DOHH2 (cell line): ENCODE data around the gene MGLL.
A peak's percentile ranks its signal among the peaks of the same experiment; 100 is the strongest.

Experiments used
- H3F3A ChIP-seq: fragments of 200-600 bp; sonication (generic), shearing (Covaris generic); 2 replicates; pipeline ENCODE4 v1.6.0; 2016; ENCODE audit warnings: antibody characterized with exemption, mild to moderate bottlenecking; ENCODE audit not compliant: control insufficient read depth, insufficient read depth
- H3K27ac ChIP-seq: fragments of 200-600 bp; sonication (generic); 2 replicates; pipeline ENCODE4 v1.5.1; 2014; ENCODE audit warnings: low read depth, mild to moderate bottlenecking, low read length, moderate library complexity
- H3K27me3 ChIP-seq: fragments of 200-600 bp; sonication (generic); 2 replicates; pipeline ENCODE4 v1.6.1; 2014; ENCODE audit warnings: mild to moderate bottlenecking, low read length, mixed read lengths; ENCODE audit not compliant: control insufficient read depth
- H3K36me3 ChIP-seq: fragments of 200-600 bp; sonication (generic); 2 replicates; pipeline ENCODE4 v1.6.1; 2014; ENCODE audit warnings: mild to moderate bottlenecking, low read length, moderate library complexity, mixed read lengths; ENCODE audit not compliant: control insufficient read depth
- H3K4me1 ChIP-seq: fragments of 200-600 bp; sonication (generic); 2 replicates; pipeline ENCODE4 v1.6.1; 2014; ENCODE audit warnings: mild to moderate bottlenecking, low read length, mixed read lengths; ENCODE audit not compliant: control insufficient read depth
- H3K4me2 ChIP-seq: fragments of 200-600 bp; sonication (generic); 2 replicates; pipeline ENCODE4 v1.6.0; 2014; ENCODE audit warnings: mild to moderate bottlenecking, low read length, moderate library complexity
- H3K4me3 ChIP-seq: fragments of 200-600 bp; sonication (generic); 2 replicates; pipeline ENCODE4 v1.5.1; 2014; ENCODE audit warnings: mild to moderate bottlenecking, low read length, mixed read lengths
- H3K79me2 ChIP-seq: fragments of 200-600 bp; sonication (generic); 2 replicates; pipeline ENCODE4 v1.6.1; 2014; ENCODE audit warnings: mild to moderate bottlenecking, low read length, mixed read lengths; ENCODE audit not compliant: control insufficient read depth
- H3K9me2 ChIP-seq: fragments of 200-600 bp; sonication (generic); replicated peaks from 2 replicates; pipeline ENCODE4 v1.6.1; 2014; ENCODE audit warnings: mild to moderate bottlenecking, low read length, mixed read lengths; ENCODE audit not compliant: control insufficient read depth
- H3K9me3 ChIP-seq: fragments of 200-600 bp; sonication (generic); 2 replicates; pipeline ENCODE4 v1.6.1; 2014; ENCODE audit warnings: antibody characterized with exemption, low read length, mixed read lengths; ENCODE audit not compliant: control insufficient read depth, insufficient read depth
- H4K20me1 ChIP-seq: fragments of 200-600 bp; sonication (generic); 2 replicates; pipeline ENCODE4 v1.6.0; 2014; ENCODE audit warnings: low read depth, mild to moderate bottlenecking, antibody characterized with exemption, low read length, moderate library complexity; ENCODE audit not compliant: control insufficient read depth, insufficient read depth
- CTCF ChIP-seq: fragments of 200-600 bp; sonication (generic); IDR thresholded peaks from one replicate; pipeline ENCODE4 v1.5.1; 2014; ENCODE audit warnings: antibody characterized with exemption, mild to moderate bottlenecking, low read depth, low read length; ENCODE audit not compliant: poor library complexity, severe bottlenecking
- EZH2phosphoT487 ChIP-seq: fragments of 200-600 bp; sonication (generic); IDR thresholded peaks from 2 replicates; pipeline ENCODE4 v1.6.1; 2017; ENCODE audit warnings: borderline replicate concordance, mild to moderate bottlenecking, antibody characterized with exemption, low read length, moderate library complexity, mixed read lengths

Gene MGLL

DNA sequence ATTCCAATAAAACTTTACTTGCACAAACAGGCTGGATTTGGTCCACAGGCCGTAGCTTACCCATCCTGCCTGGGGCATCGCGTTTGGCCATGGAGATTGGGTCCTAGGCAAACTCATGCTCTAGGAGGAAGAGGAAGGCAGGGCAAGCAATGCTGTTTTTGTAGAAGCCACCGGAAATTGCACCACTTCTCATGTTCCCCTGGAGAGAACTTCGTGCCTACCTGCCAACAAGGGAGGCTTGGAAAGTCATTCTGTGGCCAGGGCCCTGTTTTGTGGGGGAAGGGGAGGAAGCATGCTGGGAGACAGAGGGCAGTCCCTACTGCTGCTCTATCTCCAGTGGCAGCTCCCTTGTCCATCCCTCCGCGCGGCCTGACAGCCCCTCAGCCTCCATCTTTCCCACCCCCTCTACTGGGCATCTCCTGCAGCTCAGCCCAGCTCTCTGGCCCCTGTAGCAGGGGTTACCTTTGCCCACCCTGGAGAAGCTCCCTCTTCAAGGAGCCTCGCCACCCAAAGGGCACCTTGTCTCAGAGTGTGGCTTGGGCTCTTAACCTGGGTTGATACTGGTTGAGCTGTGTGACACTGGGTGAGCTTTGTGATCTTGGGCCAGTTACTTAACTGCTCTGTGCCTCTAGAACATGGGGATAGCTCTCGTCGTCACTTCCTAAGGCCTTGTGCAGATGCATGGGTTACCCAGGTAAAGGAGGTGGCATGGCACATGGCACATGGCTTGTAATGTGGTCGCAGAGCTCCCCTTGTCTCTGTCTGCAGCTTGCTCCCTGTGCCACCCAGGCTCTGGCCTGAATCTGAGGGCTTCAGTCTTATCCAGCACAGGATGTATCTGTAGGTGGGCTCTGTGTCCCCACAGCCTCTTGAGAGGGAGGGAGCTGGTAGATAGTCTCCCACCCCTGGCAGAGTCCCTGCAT lies 143.4 kb downstream of the MGLL start:
- TF ChIP-seq EZH2phosphoT487 (no peak), CTCF (no peak)
- H3K4me1 ChIP-seq: peaks cover 37% of the 10 kb centered on the region
- no peaks in the 10 kb centered on the region for H3K9me3 ChIP-seq
- H3K27me3 ChIP-seq: no peaks in the 10 kb centered on the region
- peaks cover under 1% of the 10 kb centered on the region for H3F3A ChIP-seq
- H3K79me2 ChIP-seq: no peaks in the 10 kb centered on the region
- no peak overlapping the region for H3K27ac ChIP-seq
- no peaks in the 10 kb centered on the region for H4K20me1 ChIP-seq
- H3K4me2 ChIP-seq: 0 out of 2 replicates have a peak overlapping the region, but pooled peaks have one; percentile 5
- H3K4me3 ChIP-seq: no peak overlapping the region
- no peaks in the 10 kb centered on the region for H3K36me3 ChIP-seq
- no peaks in the 10 kb centered on the region for H3K9me2 ChIP-seq

- no peaks in the 10 kb centered on the region for H3K79me2 ChIP-seq
- no peaks in the 10 kb centered on the region for H4K20me1 ChIP-seq
- no peak overlapping the region for H3K27ac ChIP-seq
- H3K9me3 ChIP-seq: no peaks in the 10 kb centered on the region
- H3K36me3 ChIP-seq: no peaks in the 10 kb centered on the region
- H3K4me1 ChIP-seq: peaks cover 36% of the 10 kb centered on the region
- H3K4me2 ChIP-seq: no peak overlapping the region
- H3K9me2 ChIP-seq: no peaks in the 10 kb centered on the region
- H3K4me3 ChIP-seq: no peak overlapping the region
- no peak for TF ChIP-seq EZH2phosphoT487
- TF ChIP-seq CTCF: no peak
- no peaks in the 10 kb centered on the region for H3K27me3 ChIP-seq
- H3F3A ChIP-seq: no peaks in the 10 kb centered on the region
Measured at GRCh38 chr3:127678315-127678599, 144.1 kb downstream of the MGLL start.

GRCh38 chr3:127677541-127678314 lies 144.6 kb downstream of the MGLL start:
- H3K4me2 ChIP-seq: no peak overlapping the region

More at GRCh38 chr3:127677541-127678314, 144.6 kb downstream of the MGLL start:
- Histone ChIP-seq H4K20me1 (no peaks in the 10 kb centered on the region), H3K27ac (no peak overlapping the region), H3K4me3 (no peak overlapping the region), H3K27me3 (no peaks in the 10 kb centered on the region), H3F3A (no peaks in the 10 kb centered on the region), H3K9me2 (no peaks in the 10 kb centered on the region), H3K4me1 (peaks cover 36% of the 10 kb centered on the region), H3K79me2 (no peaks in the 10 kb centered on the region), H3K36me3 (no peaks in the 10 kb centered on the region), H3K9me3 (no peaks in the 10 kb centered on the region)
- TF ChIP-seq CTCF (no peak), EZH2phosphoT487 (no peak)
